Measurements from ENCODE around the gene OGFOD1. TPM values are rescaled to one million over a fixed set of nuclear protein-coding genes. Genes with fewer than 3 reads are reported as not detected.

Gene OGFOD1
- total and polyA plus RNA-seq, 2 of the 13 experiments (the other 11 are each of a cell fraction or from before 2014, with no cell fraction given): 35.2 to 81.3 TPM

DNA sequence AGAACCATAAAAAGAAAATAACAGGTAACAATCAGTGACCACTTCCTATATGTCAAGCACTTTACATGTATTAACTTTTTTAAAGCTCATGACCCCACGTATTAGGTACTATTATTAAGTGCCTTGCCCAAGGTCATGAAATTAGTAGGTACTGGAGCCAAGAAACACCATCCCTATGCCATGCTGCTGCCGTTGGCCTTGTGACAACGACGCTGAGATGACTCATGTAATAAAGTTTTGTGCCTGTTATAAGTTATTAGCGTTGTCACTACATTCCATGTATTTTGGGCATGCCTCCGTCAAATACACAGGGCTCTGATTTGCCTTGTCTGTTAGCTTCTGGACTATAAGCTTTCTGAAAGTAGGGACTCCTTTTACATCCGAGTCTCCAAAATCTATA lies 67.1 kb downstream of the OGFOD1 start:
- ATAC-seq (no peak), FAIRE-seq (no peak), DNase-seq (ENCODE audit: low spot score) (no peak)
- H3K27ac ChIP-seq (ENCODE audit: extremely low read length, insufficient read depth, low read length): no peak overlapping the region
- no peak overlapping the region for H3K4me3 ChIP-seq (replicated peaks in 1 of 3; ENCODE audit: insufficient read depth in 1 of 3, low read depth in 2 of 3, low read length in 3 of 3)
- H3K79me2 ChIP-seq (ENCODE audit: insufficient read depth, low read length): no peaks in the 10 kb centered on the region
- no peak overlapping the region for H2AFZ ChIP-seq (ENCODE audit: low read length)
- no peaks in the 10 kb centered on the region for H3K36me3 ChIP-seq (replicated peaks in 1 of 2; ENCODE audit: control insufficient read depth in 1 of 2, insufficient read depth in 2 of 2, low read length in 2 of 2)
- no peaks in the 10 kb centered on the region for H4K20me1 ChIP-seq (ENCODE audit: insufficient read depth, low read length)
- CTCF ChIA-PET (ENCODE audit: low intra/inter-chr PET ratio, low total read pairs): no interaction called here
- no peak for TF ChIP-seq ARHGAP35 (CRISPR knock-in tag; IDR thresholded peaks at IDR 0.05; ENCODE audit: borderline replicate concordance)
- TF ChIP-seq, protein P1, sequence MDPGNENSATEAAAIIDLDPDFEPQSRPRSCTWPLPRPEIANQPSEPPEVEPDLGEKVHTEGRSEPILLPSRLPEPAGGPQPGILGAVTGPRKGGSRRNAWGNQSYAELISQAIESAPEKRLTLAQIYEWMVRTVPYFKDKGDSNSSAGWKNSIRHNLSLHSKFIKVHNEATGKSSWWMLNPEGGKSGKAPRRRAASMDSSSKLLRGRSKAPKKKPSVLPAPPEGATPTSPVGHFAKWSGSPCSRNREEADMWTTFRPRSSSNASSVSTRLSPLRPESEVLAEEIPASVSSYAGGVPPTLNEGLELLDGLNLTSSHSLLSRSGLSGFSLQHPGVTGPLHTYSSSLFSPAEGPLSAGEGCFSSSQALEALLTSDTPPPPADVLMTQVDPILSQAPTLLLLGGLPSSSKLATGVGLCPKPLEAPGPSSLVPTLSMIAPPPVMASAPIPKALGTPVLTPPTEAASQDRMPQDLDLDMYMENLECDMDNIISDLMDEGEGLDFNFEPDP (CRISPR knock-in tag; conservative IDR thresholded peaks at IDR 0.05): 0 out of 2 replicates have a peak, but pooled peaks have one; percentile 35
- TF ChIP-seq, protein P2, sequence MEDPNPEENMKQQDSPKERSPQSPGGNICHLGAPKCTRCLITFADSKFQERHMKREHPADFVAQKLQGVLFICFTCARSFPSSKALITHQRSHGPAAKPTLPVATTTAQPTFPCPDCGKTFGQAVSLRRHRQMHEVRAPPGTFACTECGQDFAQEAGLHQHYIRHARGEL (CRISPR knock-in tag; IDR thresholded peaks at IDR 0.05): no peak
- no peak for TF ChIP-seq ZNF543 (CRISPR knock-in tag; IDR thresholded peaks at IDR 0.05)
- no peak overlapping the region; the same call in 1 of the 2 replicates for H3K4me2 ChIP-seq (ENCODE audit: low read depth, low read length)
- H3K4me1 ChIP-seq (ENCODE audit: insufficient read depth, low read length): peaks cover 32% of the 10 kb centered on the region
- H3K9me3 ChIP-seq (ENCODE audit: low read length): no peaks in the 10 kb centered on the region
- H3K9ac ChIP-seq (ENCODE audit: insufficient read depth, low read depth, low read length): no peak overlapping the region
- in situ Hi-C loops (cut with HindIII; ENCODE audit: extremely low pct_ligation_motif_present, low pct_unique_long_range_greater_than_20kb) (loop anchor here (10.0 kb wide), 1 partner anchor 186 kb away; no protein-coding TSS in a partner anchor), intact Hi-C loops (cut with micrococcal nuclease; ENCODE audit: unreplicated experiment) (no loop called here)
- POLR2A ChIA-PET: no interaction called here
- H3K27me3 ChIP-seq (ENCODE audit: control insufficient read depth in 1 of 2, insufficient read depth in 2 of 2, low read length in 2 of 2): no peaks in the 10 kb centered on the region; a peak in 1 of 5 replicates
- TSS peak; percentile 74 for BruUV-seq (replicated peaks)
- 94% methylated on average over 7 of the region's 7 CpGs for WGBS (ENCODE audit: low lambda C conversion rate)

DNA sequence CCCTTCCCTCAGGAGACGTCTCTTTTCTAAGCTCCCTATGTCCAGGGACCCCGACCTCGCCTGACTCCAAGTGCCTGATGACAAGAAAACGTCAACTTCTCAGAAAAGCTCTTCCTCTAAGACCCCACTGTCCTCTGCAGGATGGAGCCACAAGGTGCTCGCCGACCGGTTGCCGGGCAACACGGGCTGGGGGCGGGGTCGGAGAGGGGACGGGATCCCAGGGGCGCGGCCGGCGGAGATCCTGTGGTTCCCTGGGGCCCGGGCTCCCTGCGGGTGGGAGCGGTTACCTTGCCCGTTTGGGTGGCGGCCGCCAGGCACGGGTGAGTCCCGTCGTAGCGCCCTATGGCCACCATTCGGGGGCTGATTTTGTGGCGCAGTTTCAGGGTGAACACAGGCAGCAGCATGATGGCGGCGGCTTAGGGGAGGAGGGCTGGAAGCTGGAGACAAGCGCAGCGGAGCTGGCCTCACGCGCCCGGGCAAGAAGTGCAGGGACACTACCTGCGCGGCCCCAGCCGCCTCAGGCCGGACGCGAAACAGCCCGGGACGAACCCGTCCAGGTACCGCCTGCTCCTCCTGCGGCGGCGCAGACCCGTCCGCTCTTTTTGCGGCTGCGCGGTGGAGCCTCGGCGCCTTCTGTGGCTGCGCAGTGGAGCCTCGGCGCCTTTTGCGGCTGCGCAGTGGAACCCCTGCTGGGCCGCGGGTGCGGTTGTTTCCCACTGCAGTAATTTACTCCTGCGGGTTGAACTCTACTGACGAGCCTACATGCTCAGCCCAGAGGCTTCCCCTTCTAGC lies 68.3 kb downstream of the OGFOD1 start, which contains the start of gene BBS2:
TSS of gene BBS2 (minus strand) at position 566 of the 792 bp plus-strand sequence. CDS start at position 404, 162 bp downstream.
- no peak for FAIRE-seq
- peaks cover 32% of the 10 kb centered on the region for H3K4me1 ChIP-seq (ENCODE audit: insufficient read depth, low read length)
- H3K27ac ChIP-seq (ENCODE audit: extremely low read length, insufficient read depth, low read length): peak within 1 kb of the TSS; percentile 46
- peak; percentile 98 for ATAC-seq
- BruUV-seq (replicated peaks): no TSS peak
- intact Hi-C loops (cut with micrococcal nuclease; ENCODE audit: unreplicated experiment): no loop called here
- no peaks in the 10 kb centered on the region for H3K36me3 ChIP-seq (replicated peaks in 1 of 2; ENCODE audit: control insufficient read depth in 1 of 2, insufficient read depth in 2 of 2, low read length in 2 of 2)
- peak within 1 kb of the TSS; percentile 74 for H2AFZ ChIP-seq (ENCODE audit: low read length)
- WGBS (ENCODE audit: low lambda C conversion rate): 1% methylated on average over 35 of the region's 65 CpGs
- H3K4me2 ChIP-seq (ENCODE audit: low read depth, low read length): peak within 1 kb of the TSS; percentile 90
- CTCF ChIA-PET (ENCODE audit: low intra/inter-chr PET ratio, low total read pairs): no interaction called here
- peak within 1 kb of the TSS; percentile 71 to 95 (median 87) for H3K4me3 ChIP-seq (replicated peaks in 1 of 3; ENCODE audit: insufficient read depth in 1 of 3, low read depth in 2 of 3, low read length in 3 of 3)
- peak; percentile 87 for DNase-seq (ENCODE audit: low spot score)
- H4K20me1 ChIP-seq (ENCODE audit: insufficient read depth, low read length): no peaks in the 10 kb centered on the region
- H3K79me2 ChIP-seq (ENCODE audit: insufficient read depth, low read length): no peaks in the 10 kb centered on the region
- H3K9ac ChIP-seq (ENCODE audit: insufficient read depth, low read depth, low read length): peak within 1 kb of the TSS; percentile 70
- in situ Hi-C loops (cut with HindIII; ENCODE audit: extremely low pct_ligation_motif_present, low pct_unique_long_range_greater_than_20kb): loop anchor here (10.0 kb wide), 1 partner anchor 185 kb away; no protein-coding TSS in a partner anchor
- H3K9me3 ChIP-seq (ENCODE audit: low read length): no peaks in the 10 kb centered on the region
- POLR2A ChIA-PET: interaction anchor here (1.1 kb wide), 1 partner anchor 40 kb away, joined by 3 read pairs; no protein-coding TSS in a partner anchor
- no peaks in the 10 kb centered on the region; a peak in 1 of 5 replicates for H3K27me3 ChIP-seq (ENCODE audit: control insufficient read depth in 1 of 2, insufficient read depth in 2 of 2, low read length in 2 of 2)
- TF ChIP-seq, protein P3, sequence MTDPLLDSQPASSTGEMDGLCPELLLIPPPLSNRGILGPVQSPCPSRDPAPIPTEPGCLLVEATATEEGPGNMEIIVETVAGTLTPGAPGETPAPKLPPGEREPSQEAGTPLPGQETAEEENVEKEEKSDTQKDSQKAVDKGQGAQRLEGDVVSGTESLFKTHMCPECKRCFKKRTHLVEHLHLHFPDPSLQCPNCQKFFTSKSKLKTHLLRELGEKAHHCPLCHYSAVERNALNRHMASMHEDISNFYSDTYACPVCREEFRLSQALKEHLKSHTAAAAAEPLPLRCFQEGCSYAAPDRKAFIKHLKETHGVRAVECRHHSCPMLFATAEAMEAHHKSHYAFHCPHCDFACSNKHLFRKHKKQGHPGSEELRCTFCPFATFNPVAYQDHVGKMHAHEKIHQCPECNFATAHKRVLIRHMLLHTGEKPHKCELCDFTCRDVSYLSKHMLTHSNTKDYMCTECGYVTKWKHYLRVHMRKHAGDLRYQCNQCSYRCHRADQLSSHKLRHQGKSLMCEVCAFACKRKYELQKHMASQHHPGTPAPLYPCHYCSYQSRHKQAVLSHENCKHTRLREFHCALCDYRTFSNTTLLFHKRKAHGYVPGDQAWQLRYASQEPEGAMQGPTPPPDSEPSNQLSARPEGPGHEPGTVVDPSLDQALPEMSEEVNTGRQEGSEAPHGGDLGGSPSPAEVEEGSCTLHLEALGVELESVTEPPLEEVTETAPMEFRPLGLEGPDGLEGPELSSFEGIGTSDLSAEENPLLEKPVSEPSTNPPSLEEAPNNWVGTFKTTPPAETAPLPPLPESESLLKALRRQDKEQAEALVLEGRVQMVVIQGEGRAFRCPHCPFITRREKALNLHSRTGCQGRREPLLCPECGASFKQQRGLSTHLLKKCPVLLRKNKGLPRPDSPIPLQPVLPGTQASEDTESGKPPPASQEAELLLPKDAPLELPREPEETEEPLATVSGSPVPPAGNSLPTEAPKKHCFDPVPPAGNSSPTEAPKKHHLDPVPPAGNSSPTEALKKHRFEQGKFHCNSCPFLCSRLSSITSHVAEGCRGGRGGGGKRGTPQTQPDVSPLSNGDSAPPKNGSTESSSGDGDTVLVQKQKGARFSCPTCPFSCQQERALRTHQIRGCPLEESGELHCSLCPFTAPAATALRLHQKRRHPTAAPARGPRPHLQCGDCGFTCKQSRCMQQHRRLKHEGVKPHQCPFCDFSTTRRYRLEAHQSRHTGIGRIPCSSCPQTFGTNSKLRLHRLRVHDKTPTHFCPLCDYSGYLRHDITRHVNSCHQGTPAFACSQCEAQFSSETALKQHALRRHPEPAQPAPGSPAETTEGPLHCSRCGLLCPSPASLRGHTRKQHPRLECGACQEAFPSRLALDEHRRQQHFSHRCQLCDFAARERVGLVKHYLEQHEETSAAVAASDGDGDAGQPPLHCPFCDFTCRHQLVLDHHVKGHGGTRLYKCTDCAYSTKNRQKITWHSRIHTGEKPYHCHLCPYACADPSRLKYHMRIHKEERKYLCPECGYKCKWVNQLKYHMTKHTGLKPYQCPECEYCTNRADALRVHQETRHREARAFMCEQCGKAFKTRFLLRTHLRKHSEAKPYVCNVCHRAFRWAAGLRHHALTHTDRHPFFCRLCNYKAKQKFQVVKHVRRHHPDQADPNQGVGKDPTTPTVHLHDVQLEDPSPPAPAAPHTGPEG (CRISPR knock-in tag; IDR thresholded peaks at IDR 0.05): peak; percentile 76
- TF ChIP-seq HMGA1 (CRISPR knock-in tag; conservative IDR thresholded peaks at IDR 0.05) (no peak), GTF3A (CRISPR knock-in tag; conservative IDR thresholded peaks at IDR 0.05) (no peak)

All from HepG2 (cell line).